Measurements from ENCODE around the gene ARMC5.

GRCh38 chr16:31461921-31462804 lies 2.9 kb downstream of the ARMC5 start:
- TF ChIP-seq POLR2A (IDR thresholded peaks at IDR 0.05; ENCODE audit: low read length), result no peak
- no peak for TF ChIP-seq GATA1 (IDR thresholded peaks at IDR 0.05; ENCODE audit: low read depth, low read length)
